ENCODE measurements around the gene SLC16A1. TPM values are rescaled to one million over a fixed set of nuclear protein-coding genes. Genes with fewer than 3 reads are reported as not detected.
A peak's percentile ranks its signal among the peaks of the same experiment; 100 is the strongest.

The SLC16A1 gene
- total RNA-seq, 1 experiment from 2014 or later = 74.6 TPM

DNA sequence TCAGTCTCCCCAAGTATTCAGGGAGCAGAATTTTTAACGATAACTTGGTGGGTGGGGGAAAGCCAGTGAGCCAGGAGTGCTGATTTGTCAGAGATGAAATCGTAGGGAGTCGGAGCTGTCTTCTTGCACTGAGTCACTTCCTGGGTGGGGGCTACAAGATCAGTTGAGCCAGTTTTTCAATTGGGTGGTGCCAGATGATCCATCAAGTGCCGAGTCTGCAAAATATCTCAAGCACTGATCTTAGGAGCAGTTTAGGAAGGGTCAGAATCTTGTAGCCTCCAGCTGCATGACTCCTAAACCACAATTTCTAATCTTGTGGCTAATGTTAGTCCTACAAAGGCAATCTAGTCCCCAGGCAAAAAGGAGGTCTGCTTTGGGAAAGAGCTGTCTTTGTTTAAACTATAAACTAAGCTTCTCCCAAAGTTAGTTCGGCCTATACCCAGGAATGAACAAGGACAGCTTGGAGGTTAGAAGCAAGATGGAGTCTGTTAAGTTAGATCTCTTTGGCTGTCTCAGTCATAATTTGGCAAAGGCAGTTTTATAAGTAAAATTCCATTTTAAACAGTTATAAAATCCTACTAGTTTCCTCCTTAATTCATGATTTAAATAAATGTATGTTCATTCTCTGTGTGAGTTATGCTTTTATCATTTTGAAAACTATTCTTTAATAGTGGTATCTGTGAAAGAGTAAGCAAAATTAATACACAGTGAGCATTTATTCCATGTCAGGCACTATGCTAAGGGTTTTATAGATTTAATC, 51.7 kb downstream of the SLC16A1 start:
- Histone ChIP-seq H3F3A (ENCODE audit: insufficient read depth, low read depth) (peaks cover 64% of the 10 kb centered on the region), H4K20me1 (ENCODE audit: insufficient read depth) (no peaks in the 10 kb centered on the region), H3K27me3 (ENCODE audit: insufficient read depth, low read depth) (no peaks in the 10 kb centered on the region), H3K79me2 (ENCODE audit: low read depth) (no peaks in the 10 kb centered on the region), H3K36me3 (ENCODE audit: low read depth) (peaks cover 8% of the 10 kb centered on the region; the same call in 1 of the 2 replicates), H3K4me3 (peak overlapping the region; percentile 33; the same call in 1 of the 2 replicates), H3K4me2 (peak overlapping the region; percentile 67), H2AFZ (no peak overlapping the region), H3K4me1 (replicated peaks; ENCODE audit: insufficient read depth) (peaks cover 65% of the 10 kb centered on the region), H3K9me3 (ENCODE audit: insufficient read depth, low read depth) (0 out of 2 replicates have a peak, but pooled peaks cover 4% of the 10 kb centered on the region), H3K27ac (peak overlapping the region; percentile 84), H3K9me2 (ENCODE audit: insufficient read depth) (no peaks in the 10 kb centered on the region)
- intact Hi-C loops (cut with micrococcal nuclease; ENCODE audit: unreplicated experiment) = loop anchor here (2.0 kb wide), 2 partner anchors 31 to 51 kb away; no protein-coding TSS in a partner anchor
- ChIA-PET POLR2A (ENCODE audit: unreplicated experiment) (interaction anchor here (0.6 kb wide), 1 partner anchor 11 kb away, joined by 3 read pairs; no protein-coding TSS in a partner anchor), CTCF (interaction anchor here (0.6 to 1.4 kb wide), 3 partner anchors 84 to 168 kb away, joined by 4 to 11 read pairs (median 11); partner anchors contain the start of gene LRIG2)
- peak; percentile 72 to 99 for DNase-seq
- TF ChIP-seq CTCF (conservative IDR thresholded peaks at IDR 0.05) = no peak
- TF ChIP-seq EZH2 (IDR thresholded peaks at IDR 0.05; ENCODE audit: low read depth) = no peak
- no TSS peak for BruUV-seq (replicated peaks)

DNA sequence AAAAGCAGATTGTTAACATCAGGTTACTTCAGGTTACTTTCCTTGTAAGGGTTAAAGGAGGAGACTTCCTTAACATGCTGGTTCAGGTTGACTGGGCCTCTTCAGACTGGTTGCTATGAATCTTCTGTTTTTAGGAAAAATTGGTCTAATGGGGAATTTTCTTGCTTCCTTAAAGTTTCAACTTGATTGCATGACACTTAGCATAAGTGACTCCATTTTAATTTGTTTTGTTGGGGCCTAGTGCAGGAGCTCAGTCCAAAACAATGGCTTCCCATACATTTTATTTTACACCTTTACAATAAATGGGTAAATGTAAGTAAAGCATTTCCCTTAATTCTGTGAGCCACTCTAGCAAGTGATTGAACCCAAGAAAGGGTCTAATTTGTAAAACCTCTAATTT, 53.8 kb downstream of the SLC16A1 start:
- BruUV-seq (replicated peaks) = no TSS peak

GRCh38 chr1:112901387-112901786, 54.6 kb downstream of the SLC16A1 start:
- Histone ChIP-seq H3K9me2 (ENCODE audit: insufficient read depth) (no peaks in the 10 kb centered on the region), H3K4me3 (no peak overlapping the region), H3K36me3 (ENCODE audit: low read depth) (peaks cover 10% of the 10 kb centered on the region; the same call in 1 of the 2 replicates), H4K20me1 (ENCODE audit: insufficient read depth) (no peaks in the 10 kb centered on the region), H2AFZ (no peak overlapping the region), H3K4me2 (peak overlapping the region; percentile 35), H3K79me2 (ENCODE audit: low read depth) (no peaks in the 10 kb centered on the region), H3K27me3 (ENCODE audit: insufficient read depth, low read depth) (no peaks in the 10 kb centered on the region), H3K4me1 (replicated peaks; ENCODE audit: insufficient read depth) (peaks cover 60% of the 10 kb centered on the region), H3K27ac (no peak overlapping the region), H3F3A (ENCODE audit: insufficient read depth, low read depth) (peaks cover 57% of the 10 kb centered on the region), H3K9me3 (ENCODE audit: insufficient read depth, low read depth) (peaks cover 9% of the 10 kb centered on the region; the same call in 1 of the 2 replicates)
- no peak for TF ChIP-seq EZH2 (IDR thresholded peaks at IDR 0.05; ENCODE audit: low read depth)
- no peak for TF ChIP-seq CTCF (conservative IDR thresholded peaks at IDR 0.05)
- no TSS peak for BruUV-seq (replicated peaks)
- POLR2A ChIA-PET (ENCODE audit: unreplicated experiment) = interaction anchor here (0.7 kb wide), 1 partner anchor 36 kb away, joined by 11 read pairs; no protein-coding TSS in a partner anchor
- intact Hi-C loops (cut with micrococcal nuclease; ENCODE audit: unreplicated experiment) = no loop called here
- no peak for DNase-seq
- CTCF ChIA-PET = no interaction called here

More for the DNA sequence above, 53.8 kb downstream of the SLC16A1 start:
- Histone ChIP-seq H3K27ac (no peak overlapping the region), H3K4me1 (replicated peaks; ENCODE audit: insufficient read depth) (peaks cover 65% of the 10 kb centered on the region), H3K9me2 (ENCODE audit: insufficient read depth) (no peaks in the 10 kb centered on the region), H3K79me2 (ENCODE audit: low read depth) (no peaks in the 10 kb centered on the region), H2AFZ (no peak overlapping the region), H3K27me3 (ENCODE audit: insufficient read depth, low read depth) (no peaks in the 10 kb centered on the region), H3K4me2 (no peak overlapping the region), H3K4me3 (no peak overlapping the region), H4K20me1 (ENCODE audit: insufficient read depth) (no peaks in the 10 kb centered on the region), H3K36me3 (ENCODE audit: low read depth) (peaks cover 8% of the 10 kb centered on the region; the same call in 1 of the 2 replicates), H3K9me3 (ENCODE audit: insufficient read depth, low read depth) (0 out of 2 replicates have a peak, but pooled peaks cover 4% of the 10 kb centered on the region), H3F3A (ENCODE audit: insufficient read depth, low read depth) (peaks cover 64% of the 10 kb centered on the region)
- DNase-seq = no peak
- ChIA-PET POLR2A (ENCODE audit: unreplicated experiment) (no interaction called here), CTCF (no interaction called here)
- TF ChIP-seq CTCF (conservative IDR thresholded peaks at IDR 0.05) (no peak), EZH2 (IDR thresholded peaks at IDR 0.05; ENCODE audit: low read depth) (no peak)
- intact Hi-C loops (cut with micrococcal nuclease; ENCODE audit: unreplicated experiment) = no loop called here
